ENCODE data around the gene CRTC3.

- TF ChIP-seq CTCF (conservative IDR thresholded peaks at IDR 0.05; ENCODE audit: low read depth, low read length), result no peak
- TF ChIP-seq SMC3 (IDR thresholded peaks at IDR 0.05; ENCODE audit: low read depth, low read length), result no peak
- TF ChIP-seq POLR2A (IDR thresholded peaks at IDR 0.05; ENCODE audit: low read depth, low read length), result no peak
- TF ChIP-seq RAD21 (IDR thresholded peaks at IDR 0.05; ENCODE audit: low read length), result no peak
- TF ChIP-seq RFX5 (IDR thresholded peaks at IDR 0.05; ENCODE audit: low read depth, low read length), result no peak
- TF ChIP-seq MXI1 (IDR thresholded peaks at IDR 0.05; ENCODE audit: borderline replicate concordance, low read depth, low read length), result no peak
These were observed 41.4 kb downstream of the CRTC3 start for GRCh38 chr15:90571063-90571541.
